Immature natural killer cell (primary cell): ENCODE results near the gene KIAA1671. TPM values are rescaled to one million over a fixed set of nuclear protein-coding genes. Genes with fewer than 3 reads are reported as not detected.

ENCODE experiments used
- DNase-seq, 3 donors: peaks; one replicate each; pipeline ENCODE4 v3.0.0; 2022; ENCODE audit warnings: mixed read lengths in 1 of 3
- H3K27ac Mint-ChIP-seq, 6 donors: one replicate each; pipeline ENCODE4 v1.8.0; 2020; ENCODE audit warnings: mixed read lengths in 6 of 6, mild to moderate bottlenecking in 5 of 6, inconsistent platforms in 4 of 6, moderate library complexity in 3 of 6
- H3K27me3 Mint-ChIP-seq, 3 donors: one replicate each; pipeline ENCODE4 v1.8.0; 2020 to 2021; ENCODE audit warnings: low read depth in 3 of 3, mild to moderate bottlenecking in 3 of 3, mixed read lengths in 3 of 3, moderate library complexity in 3 of 3, inconsistent platforms in 1 of 3
- H3K36me3 Mint-ChIP-seq, 3 donors: one replicate each; pipeline ENCODE4 v1.8.0; 2020; ENCODE audit warnings: mixed read lengths in 3 of 3, inconsistent platforms in 2 of 3, mild to moderate bottlenecking in 2 of 3
- H3K4me1 Mint-ChIP-seq, 2 donors: one replicate each; pipeline ENCODE4 v1.8.0; 2020; ENCODE audit warnings: inconsistent platforms in 2 of 2, mild to moderate bottlenecking in 2 of 2, mixed read lengths in 2 of 2, moderate library complexity in 1 of 2
- H3K4me3 Mint-ChIP-seq, 5 donors: one replicate each; pipeline ENCODE4 v1.8.0; 2020; ENCODE audit warnings: mild to moderate bottlenecking in 5 of 5, mixed read lengths in 5 of 5, inconsistent platforms in 3 of 5, moderate library complexity in 3 of 5
- H3K9me3 Mint-ChIP-seq, 6 donors: one replicate each; pipeline ENCODE4 v1.8.0; 2020; ENCODE audit warnings: mild to moderate bottlenecking in 6 of 6, mixed read lengths in 6 of 6, inconsistent platforms in 4 of 6, moderate library complexity in 3 of 6
- polyA plus RNA-seq, 3 donors: library from polyadenylated mRNA; unstranded; fragments of 300-500 nt; fragmentation: Illumina TruSeq; gene quantifications; one replicate each; pipeline ENCODE4 v1.2.3, GENCODE V29; 2021

KIAA1671 gene
- polyA plus RNA-seq, 3 donors from 2014 or later = 0.43 to 3.0 (median 2.5) TPM

- peak overlapping the region in 2 of 6 donors; percentile 21 to 26 for H3K27ac Mint-ChIP-seq
- peaks cover 15% of the 10 kb centered on the region in 2 donors for H3K4me1 Mint-ChIP-seq
- H3K36me3 Mint-ChIP-seq = peaks cover 0 to 4% (median 0%) of the 10 kb centered on the region in 3 donors
- peak; percentile 10 to 50 (median 45) for DNase-seq
- H3K9me3 Mint-ChIP-seq = no peaks in the 10 kb centered on the region
- peak overlapping the region in 2 of 5 donors; percentile 19 to 48 for H3K4me3 Mint-ChIP-seq
- peaks cover 7 to 25% (median 20%) of the 10 kb centered on the region in 3 donors for H3K27me3 Mint-ChIP-seq
Observed at GRCh38 chr22:24994070-24994763, 41.7 kb downstream of the KIAA1671 start.

- Mint-ChIP-seq H3K9me3 (no peaks in the 10 kb centered on the region), H3K4me1 (peaks cover 15% of the 10 kb centered on the region in 2 donors), H3K36me3 (peaks cover 0 to 4% (median 0%) of the 10 kb centered on the region in 3 donors), H3K4me3 (no peak overlapping the region), H3K27me3 (peaks cover 10 to 24% (median 20%) of the 10 kb centered on the region in 3 donors), H3K27ac (no peak overlapping the region)
- DNase-seq = no peak
Observed at GRCh38 chr22:24995649-24996180, 43.2 kb downstream of the KIAA1671 start.

- DNase-seq = no peak
- Mint-ChIP-seq H3K36me3 (peaks cover 0 to 4% (median 0%) of the 10 kb centered on the region in 3 donors), H3K27ac (no peak overlapping the region), H3K27me3 (peaks cover 13 to 26% (median 20%) of the 10 kb centered on the region in 3 donors), H3K4me3 (no peak overlapping the region), H3K9me3 (no peaks in the 10 kb centered on the region), H3K4me1 (peaks cover 19 to 20% of the 10 kb centered on the region in 2 donors)
Observed at GRCh38 chr22:24996420-24996952, 44.0 kb downstream of the KIAA1671 start.

- H3K36me3 Mint-ChIP-seq = peaks cover 0 to 4% (median 0%) of the 10 kb centered on the region in 3 donors
- peaks cover 23 to 24% of the 10 kb centered on the region in 2 donors for H3K4me1 Mint-ChIP-seq
- no peak overlapping the region for H3K27ac Mint-ChIP-seq
Observed at GRCh38 chr22:24997023-24997422, 44.5 kb downstream of the KIAA1671 start.

GRCh38 chr22:25000686-25001085, 48.2 kb downstream of the KIAA1671 start:
- Mint-ChIP-seq H3K4me1 (peaks cover 22 to 23% of the 10 kb centered on the region in 2 donors), H3K9me3 (no peaks in the 10 kb centered on the region), H3K4me3 (no peak overlapping the region), H3K27ac (no peak overlapping the region), H3K36me3 (peaks cover 0 to 4% (median 0%) of the 10 kb centered on the region in 3 donors), H3K27me3 (peaks cover 6 to 14% (median 10%) of the 10 kb centered on the region in 3 donors)
- DNase-seq = no peak

More at GRCh38 chr22:24997023-24997422, 44.5 kb downstream of the KIAA1671 start:
- no peak for DNase-seq
- peaks cover 13 to 25% (median 20%) of the 10 kb centered on the region in 3 donors for H3K27me3 Mint-ChIP-seq
- H3K9me3 Mint-ChIP-seq = no peaks in the 10 kb centered on the region
- H3K4me3 Mint-ChIP-seq = no peak overlapping the region

- DNase-seq = peak; percentile 26 to 51 (median 41)
- H3K9me3 Mint-ChIP-seq = peaks cover 0 to 2% (median 0%) of the 10 kb centered on the region in 6 donors
- peaks cover 5 to 10% (median 9%) of the 10 kb centered on the region in 3 donors for H3K27me3 Mint-ChIP-seq
- peak overlapping the region in 2 of 6 donors; percentile 45 to 64 for H3K27ac Mint-ChIP-seq
- peaks cover 22 to 23% of the 10 kb centered on the region in 2 donors for H3K4me1 Mint-ChIP-seq
- H3K36me3 Mint-ChIP-seq = no peaks in the 10 kb centered on the region
- H3K4me3 Mint-ChIP-seq = peak overlapping the region; percentile 70 to 78 (median 75)
Observed at GRCh38 chr22:25002241-25002985, 49.9 kb downstream of the KIAA1671 start.

GRCh38 chr22:25006354-25006753, 53.8 kb downstream of the KIAA1671 start:
- no peak overlapping the region for H3K4me3 Mint-ChIP-seq
- H3K36me3 Mint-ChIP-seq = no peaks in the 10 kb centered on the region

GRCh38 chr22:25007444-25008106, 55.1 kb downstream of the KIAA1671 start:
- Mint-ChIP-seq H3K9me3 (peaks cover 0 to 2% (median 0%) of the 10 kb centered on the region in 6 donors), H3K27me3 (peaks cover 4 to 6% (median 6%) of the 10 kb centered on the region in 3 donors), H3K4me1 (peaks cover 8 to 9% of the 10 kb centered on the region in 2 donors), H3K27ac (no peak overlapping the region), H3K36me3 (no peaks in the 10 kb centered on the region), H3K4me3 (no peak overlapping the region)
- no peak for DNase-seq

More at GRCh38 chr22:25006354-25006753, 53.8 kb downstream of the KIAA1671 start:
- H3K4me1 Mint-ChIP-seq = peaks cover 18 to 20% of the 10 kb centered on the region in 2 donors
- H3K27ac Mint-ChIP-seq = no peak overlapping the region
- peaks cover 4 to 7% (median 6%) of the 10 kb centered on the region in 3 donors for H3K27me3 Mint-ChIP-seq
- H3K9me3 Mint-ChIP-seq = peaks cover 0 to 2% (median 0%) of the 10 kb centered on the region in 6 donors
- DNase-seq = no peak

- H3K27me3 Mint-ChIP-seq = peaks cover 4 to 6% (median 6%) of the 10 kb centered on the region in 3 donors
- DNase-seq = no peak
- no peak overlapping the region for H3K4me3 Mint-ChIP-seq
- peaks cover 0 to 2% (median 0%) of the 10 kb centered on the region in 6 donors for H3K9me3 Mint-ChIP-seq
- no peaks in the 10 kb centered on the region for H3K4me1 Mint-ChIP-seq
- no peaks in the 10 kb centered on the region for H3K36me3 Mint-ChIP-seq
- H3K27ac Mint-ChIP-seq = no peak overlapping the region
Observed at GRCh38 chr22:25008666-25009065, 56.1 kb downstream of the KIAA1671 start.

GRCh38 chr22:25012741-25013143, 60.2 kb downstream of the KIAA1671 start:
- Mint-ChIP-seq H3K9me3 (no peaks in the 10 kb centered on the region), H3K27ac (no peak overlapping the region), H3K36me3 (no peaks in the 10 kb centered on the region), H3K4me3 (no peak overlapping the region), H3K4me1 (no peaks in the 10 kb centered on the region), H3K27me3 (peaks cover 2 to 7% (median 4%) of the 10 kb centered on the region in 3 donors)
- no peak for DNase-seq

GRCh38 chr22:25013607-25014006, 61.1 kb downstream of the KIAA1671 start:
- Mint-ChIP-seq H3K4me3 (no peak overlapping the region), H3K4me1 (no peaks in the 10 kb centered on the region), H3K27ac (no peak overlapping the region), H3K27me3 (peaks cover 2 to 7% (median 4%) of the 10 kb centered on the region in 3 donors), H3K9me3 (peaks cover 0 to 2% (median 0%) of the 10 kb centered on the region in 6 donors), H3K36me3 (no peaks in the 10 kb centered on the region)
- no peak for DNase-seq

GRCh38 chr22:25014896-25015755, 62.6 kb downstream of the KIAA1671 start:
- Mint-ChIP-seq H3K36me3 (no peaks in the 10 kb centered on the region), H3K9me3 (peaks cover 0 to 2% (median 0%) of the 10 kb centered on the region in 6 donors), H3K27me3 (peaks cover 2 to 6% (median 5%) of the 10 kb centered on the region in 3 donors), H3K4me3 (no peak overlapping the region), H3K27ac (no peak overlapping the region), H3K4me1 (no peaks in the 10 kb centered on the region)
- no peak for DNase-seq
